Astrocyte of the cerebellum (primary cell): Measurements from ENCODE around the gene SNX8.

ENCODE experiments used
- DNase-seq: peaks from one replicate; pipeline ENCODE4 v3.0.0-alpha.2; 2011; ENCODE audit warnings: low read depth
- H3K4me3 ChIP-seq: 2 replicates; pipeline ENCODE4 v1.5.1; 2011; ENCODE audit warnings: mild to moderate bottlenecking, low read depth, low read length, moderate library complexity
- CTCF ChIP-seq: IDR thresholded peaks from 2 replicates; pipeline ENCODE4 v1.5.1; 2012; ENCODE audit warnings: low read length, low read depth, moderate library complexity, mild to moderate bottlenecking; ENCODE audit errors: missing control alignments
- in situ Hi-C: cut with HindIII; loops from 2 replicates; pipeline ENCODE4 v1.10.0; 2017; ENCODE audit warnings: low sequenced_read_pairs

The SNX8 gene

GRCh38 chr7:2253525-2254244 is 60.6 kb downstream of the SNX8 start:
- in situ Hi-C loops = no loop called here
- no peak for DNase-seq
- TF ChIP-seq CTCF = no peak
- no peak overlapping the region for H3K4me3 ChIP-seq

GRCh38 chr7:2253021-2253420 is 61.2 kb downstream of the SNX8 start:
- no peak for DNase-seq
- H3K4me3 ChIP-seq = no peak overlapping the region
- in situ Hi-C loops = no loop called here
- no peak for TF ChIP-seq CTCF

- in situ Hi-C loops = no loop called here
- H3K4me3 ChIP-seq = no peak overlapping the region
- no peak for TF ChIP-seq CTCF
- DNase-seq = no peak
Observed at GRCh38 chr7:2251841-2252771, 62.1 kb downstream of the SNX8 start.

- no peak for DNase-seq
- in situ Hi-C loops = no loop called here
- no peak for TF ChIP-seq CTCF
- no peak overlapping the region for H3K4me3 ChIP-seq
Observed at GRCh38 chr7:2251381-2251780, 62.9 kb downstream of the SNX8 start.

- no peak for DNase-seq
Observed at GRCh38 chr7:2249744-2250323, 64.4 kb downstream of the SNX8 start.

More at GRCh38 chr7:2249744-2250323, 64.4 kb downstream of the SNX8 start:
- in situ Hi-C loops = no loop called here
- no peak overlapping the region for H3K4me3 ChIP-seq
- TF ChIP-seq CTCF = no peak
